Hepatocyte (in vitro differentiated cells): ENCODE data around the gene FGGY. TPM values are rescaled to one million over a fixed set of nuclear protein-coding genes. Genes with fewer than 3 reads are reported as not detected.

ENCODE experiments used
- DNase-seq: peaks from one replicate; pipeline ENCODE4 v3.0.0-alpha.2; 2016; ENCODE audit warnings: low spot score
- H2AFZ ChIP-seq: fragments of 200-600 bp; sonication (generic); 2 replicates; pipeline ENCODE4 v1.6.0; 2016; ENCODE audit warnings: antibody characterized with exemption, mild to moderate bottlenecking
- H3K27ac ChIP-seq: fragments of 200-600 bp; sonication (generic); 2 replicates; pipeline ENCODE4 v1.5.1; 2016; ENCODE audit warnings: mild to moderate bottlenecking
- H3K27me3 ChIP-seq: fragments of 200-600 bp; sonication (generic); 2 replicates; pipeline ENCODE4 v1.6.1; 2016
- H3K36me3 ChIP-seq: fragments of 200-600 bp; sonication (generic); replicated peaks from 2 replicates; pipeline ENCODE4 v1.5.1; 2016; ENCODE audit warnings: low read depth; ENCODE audit not compliant: insufficient read depth
- H3K4me1 ChIP-seq: fragments of 200-600 bp; sonication (generic); 2 replicates; pipeline ENCODE4 v1.5.1; 2016; ENCODE audit warnings: mild to moderate bottlenecking, moderate library complexity; ENCODE audit not compliant: insufficient read depth
- H3K4me2 ChIP-seq: fragments of 200-600 bp; sonication (generic); 2 replicates; pipeline ENCODE4 v1.6.0; 2016
- H3K4me3 ChIP-seq: fragments of 200-600 bp; sonication (generic); 2 replicates; pipeline ENCODE4 v1.5.1; 2016; ENCODE audit warnings: mild to moderate bottlenecking
- H3K79me2 ChIP-seq: fragments of 200-600 bp; sonication (generic); 2 replicates; pipeline ENCODE4 v1.6.0; 2017; ENCODE audit warnings: mild to moderate bottlenecking
- H3K9me2 ChIP-seq: fragments of 200-600 bp; sonication (generic); replicated peaks from 2 replicates; pipeline ENCODE4 v1.6.0; 2017; ENCODE audit warnings: mild to moderate bottlenecking; ENCODE audit not compliant: insufficient read depth
- H3K9me3 ChIP-seq: fragments of 200-600 bp; sonication (generic); 2 replicates; pipeline ENCODE4 v1.5.1; 2016; ENCODE audit warnings: low read depth, mild to moderate bottlenecking
- H4K20me1 ChIP-seq: fragments of 200-600 bp; sonication (generic); 2 replicates; pipeline ENCODE4 v1.6.0; 2016; ENCODE audit warnings: mild to moderate bottlenecking; ENCODE audit not compliant: insufficient read depth, poor library complexity, severe bottlenecking
- CTCF ChIP-seq: fragments of 200-600 bp; sonication (generic); IDR thresholded peaks from 2 replicates; pipeline ENCODE4 v1.5.1; 2016; ENCODE audit warnings: antibody characterized with exemption, mild to moderate bottlenecking; ENCODE audit not compliant: poor library complexity
- EZH2 ChIP-seq: fragments of 200-600 bp; sonication (generic); IDR thresholded peaks from 2 replicates; pipeline ENCODE4 v1.6.1; 2016; ENCODE audit warnings: antibody characterized with exemption, mild to moderate bottlenecking, borderline replicate concordance
- EZH2phosphoT487 ChIP-seq: fragments of 200-600 bp; sonication (generic); IDR thresholded peaks from one replicate; pipeline ENCODE4 v1.6.1; 2018; ENCODE audit warnings: antibody characterized with exemption, mild to moderate bottlenecking, low read depth, moderate library complexity; ENCODE audit not compliant: unreplicated experiment, severe bottlenecking
- WGBS: methylation state at CpG from one replicate; pipeline ENCODE4 v1.1.6; 2016; ENCODE audit warnings: low lambda C conversion rate; ENCODE audit errors: missing lambda C conversion rate; 5-methylcytosine and 5-hydroxymethylcytosine counted together
- polyA plus RNA-seq: library from polyadenylated mRNA; unstranded; fragments of >200 nt; fragmentation: Nextera tagmentation; extraction: Ambion mirVana; gene quantifications from 2 replicates; pipeline ENCODE4 v1.2.1, GENCODE V29; 2016
- total RNA-seq: library from RNA; depleted of rRNA; stranded (reverse); fragments of >200 nt; gene quantifications from 2 replicates; pipeline ENCODE4 v1.2.3, GENCODE V29; 2014

FGGY gene
- total and polyA plus RNA-seq, 2 experiments from 2014 or later, result 18.0 to 20.6 TPM

DNA sequence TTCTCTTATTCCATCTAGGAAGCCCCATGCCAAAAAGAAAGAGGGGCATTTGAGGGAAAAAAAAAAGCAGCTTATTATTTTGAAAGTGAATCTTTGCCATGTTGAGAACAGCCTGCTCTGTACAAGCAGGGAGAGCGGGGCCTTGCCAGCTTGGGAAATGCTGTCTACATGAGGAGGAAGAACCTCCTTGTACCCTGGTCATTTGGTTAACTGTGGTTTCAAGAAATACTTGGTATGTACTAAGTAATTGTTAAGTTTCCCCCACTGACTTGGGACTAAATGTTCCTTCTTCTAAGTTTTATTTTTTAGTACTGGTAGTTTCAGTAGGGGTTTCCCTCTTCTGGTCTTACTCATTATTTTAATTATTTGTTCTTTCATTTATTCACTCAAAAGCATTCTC is 373.8 kb downstream of the FGGY start:
- Histone ChIP-seq H3K9me3 (no peaks in the 10 kb centered on the region), H3K4me1 (peaks cover 31% of the 10 kb centered on the region), H3K27ac (peak overlapping the region; percentile 42), H2AFZ (no peak overlapping the region), H3K79me2 (no peaks in the 10 kb centered on the region), H3K9me2 (no peaks in the 10 kb centered on the region), H3K4me2 (no peak overlapping the region), H3K4me3 (no peak overlapping the region), H3K27me3 (no peaks in the 10 kb centered on the region), H3K36me3 (no peaks in the 10 kb centered on the region), H4K20me1 (no peaks in the 10 kb centered on the region)
- DNase-seq, result no peak
- TF ChIP-seq EZH2phosphoT487 (no peak), CTCF (no peak), EZH2 (no peak)
- 95% methylated on average over 1 of the region's 1 CpG for WGBS

DNA sequence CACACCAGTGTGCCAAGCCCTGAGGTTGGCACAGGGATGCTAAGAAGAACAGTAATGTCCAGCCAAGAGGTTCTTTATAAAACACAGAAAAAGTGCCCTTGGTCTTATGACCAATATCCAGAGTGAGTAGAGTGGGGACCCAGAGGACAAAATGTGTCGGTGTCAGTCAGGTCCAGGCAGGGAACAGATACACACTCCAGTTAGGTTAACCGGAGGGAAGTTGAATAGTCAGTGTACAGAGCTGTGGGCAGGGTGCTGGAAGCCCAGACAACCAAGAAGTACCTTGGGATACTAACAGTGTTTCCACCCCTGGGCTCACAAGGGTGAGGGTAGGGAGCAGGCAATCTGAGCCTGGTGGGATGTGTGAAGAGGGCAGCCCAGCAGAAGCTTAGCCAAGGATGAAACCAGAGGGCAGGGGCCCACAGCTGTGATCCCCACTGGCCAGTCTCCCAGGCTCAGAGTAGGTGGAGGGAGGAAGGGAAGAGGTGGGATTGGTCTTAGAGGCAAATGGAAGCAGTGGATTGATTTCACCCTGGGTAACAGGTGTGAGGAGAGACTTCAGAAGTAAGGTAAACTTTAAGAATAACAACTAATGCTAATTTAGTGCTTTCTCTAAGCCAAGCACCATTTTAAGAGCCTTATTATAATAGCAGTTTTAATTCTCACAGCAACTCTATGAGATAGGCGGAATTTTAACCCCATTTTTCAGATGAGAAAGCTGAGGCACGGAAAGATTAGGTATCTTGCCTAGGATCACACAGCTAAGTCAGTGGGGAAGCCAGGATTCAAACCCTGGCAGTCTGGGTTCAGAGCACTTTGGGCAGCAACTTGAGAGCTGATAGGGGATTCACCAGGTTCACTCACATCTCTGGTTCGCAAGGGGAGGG is 374.4 kb downstream of the FGGY start:
- no peak overlapping the region for H2AFZ ChIP-seq
- no peaks in the 10 kb centered on the region for H3K36me3 ChIP-seq
- peaks cover 34% of the 10 kb centered on the region for H3K4me1 ChIP-seq
- H3K79me2 ChIP-seq, result no peaks in the 10 kb centered on the region
- no peaks in the 10 kb centered on the region for H3K9me2 ChIP-seq
- H3K4me2 ChIP-seq, result no peak overlapping the region
- H3K27me3 ChIP-seq, result no peaks in the 10 kb centered on the region
- H3K9me3 ChIP-seq, result no peaks in the 10 kb centered on the region
- no peak for TF ChIP-seq CTCF
- TF ChIP-seq EZH2phosphoT487, result no peak
- no peak for TF ChIP-seq EZH2
- no peak overlapping the region for H3K4me3 ChIP-seq
- H3K27ac ChIP-seq, result peak overlapping the region; percentile 42
- no peaks in the 10 kb centered on the region for H4K20me1 ChIP-seq
- 95% methylated on average over 5 of the region's 5 CpGs for WGBS
- no peak for DNase-seq

- no peaks in the 10 kb centered on the region for H4K20me1 ChIP-seq
- no peak overlapping the region for H2AFZ ChIP-seq
- 81% methylated on average over 4 of the region's 4 CpGs for WGBS
- H3K36me3 ChIP-seq, result no peaks in the 10 kb centered on the region
- no peak overlapping the region for H3K4me2 ChIP-seq
- TF ChIP-seq EZH2phosphoT487, result no peak
- no peak for TF ChIP-seq EZH2
- no peak for TF ChIP-seq CTCF
- no peaks in the 10 kb centered on the region for H3K27me3 ChIP-seq
- H3K27ac ChIP-seq, result no peak overlapping the region
- no peaks in the 10 kb centered on the region for H3K9me3 ChIP-seq
- no peak for DNase-seq
- H3K9me2 ChIP-seq, result no peaks in the 10 kb centered on the region
- no peaks in the 10 kb centered on the region for H3K79me2 ChIP-seq
- H3K4me1 ChIP-seq, result peaks cover 34% of the 10 kb centered on the region
- H3K4me3 ChIP-seq, result no peak overlapping the region
These were observed 375.0 kb downstream of the FGGY start for GRCh38 chr1:59671953-59672305.
